Hepatocyte (in vitro differentiated cells): Measurements from ENCODE around the gene PTRH1. TPM values are rescaled to one million over a fixed set of nuclear protein-coding genes. Genes with fewer than 3 reads are reported as not detected.

Experiments used
- DNase-seq: peaks from one replicate; pipeline ENCODE4 v3.0.0-alpha.2; 2016; ENCODE audit warnings: low spot score
- H2AFZ ChIP-seq: fragments of 200-600 bp; sonication (generic); 2 replicates; pipeline ENCODE4 v1.6.0; 2016; ENCODE audit warnings: antibody characterized with exemption, mild to moderate bottlenecking
- H3K27ac ChIP-seq: fragments of 200-600 bp; sonication (generic); 2 replicates; pipeline ENCODE4 v1.5.1; 2016; ENCODE audit warnings: mild to moderate bottlenecking
- H3K27me3 ChIP-seq: fragments of 200-600 bp; sonication (generic); 2 replicates; pipeline ENCODE4 v1.6.1; 2016
- H3K36me3 ChIP-seq: fragments of 200-600 bp; sonication (generic); replicated peaks from 2 replicates; pipeline ENCODE4 v1.5.1; 2016; ENCODE audit warnings: low read depth; ENCODE audit not compliant: insufficient read depth
- H3K4me1 ChIP-seq: fragments of 200-600 bp; sonication (generic); 2 replicates; pipeline ENCODE4 v1.5.1; 2016; ENCODE audit warnings: mild to moderate bottlenecking, moderate library complexity; ENCODE audit not compliant: insufficient read depth
- H3K4me2 ChIP-seq: fragments of 200-600 bp; sonication (generic); 2 replicates; pipeline ENCODE4 v1.6.0; 2016
- H3K4me3 ChIP-seq: fragments of 200-600 bp; sonication (generic); 2 replicates; pipeline ENCODE4 v1.5.1; 2016; ENCODE audit warnings: mild to moderate bottlenecking
- H3K79me2 ChIP-seq: fragments of 200-600 bp; sonication (generic); 2 replicates; pipeline ENCODE4 v1.6.0; 2017; ENCODE audit warnings: mild to moderate bottlenecking
- H3K9me2 ChIP-seq: fragments of 200-600 bp; sonication (generic); replicated peaks from 2 replicates; pipeline ENCODE4 v1.6.0; 2017; ENCODE audit warnings: mild to moderate bottlenecking; ENCODE audit not compliant: insufficient read depth
- H3K9me3 ChIP-seq: fragments of 200-600 bp; sonication (generic); 2 replicates; pipeline ENCODE4 v1.5.1; 2016; ENCODE audit warnings: low read depth, mild to moderate bottlenecking
- H4K20me1 ChIP-seq: fragments of 200-600 bp; sonication (generic); 2 replicates; pipeline ENCODE4 v1.6.0; 2016; ENCODE audit warnings: mild to moderate bottlenecking; ENCODE audit not compliant: insufficient read depth, poor library complexity, severe bottlenecking
- CTCF ChIP-seq: fragments of 200-600 bp; sonication (generic); IDR thresholded peaks from 2 replicates; pipeline ENCODE4 v1.5.1; 2016; ENCODE audit warnings: antibody characterized with exemption, mild to moderate bottlenecking; ENCODE audit not compliant: poor library complexity
- EZH2 ChIP-seq: fragments of 200-600 bp; sonication (generic); IDR thresholded peaks from 2 replicates; pipeline ENCODE4 v1.6.1; 2016; ENCODE audit warnings: antibody characterized with exemption, mild to moderate bottlenecking, borderline replicate concordance
- EZH2phosphoT487 ChIP-seq: fragments of 200-600 bp; sonication (generic); IDR thresholded peaks from one replicate; pipeline ENCODE4 v1.6.1; 2018; ENCODE audit warnings: antibody characterized with exemption, mild to moderate bottlenecking, low read depth, moderate library complexity; ENCODE audit not compliant: unreplicated experiment, severe bottlenecking
- WGBS: methylation state at CpG from one replicate; pipeline ENCODE4 v1.1.6; 2016; ENCODE audit warnings: low lambda C conversion rate; ENCODE audit errors: missing lambda C conversion rate; 5-methylcytosine and 5-hydroxymethylcytosine counted together
- polyA plus RNA-seq: library from polyadenylated mRNA; unstranded; fragments of >200 nt; fragmentation: Nextera tagmentation; extraction: Ambion mirVana; gene quantifications from 2 replicates; pipeline ENCODE4 v1.2.1, GENCODE V29; 2016
- total RNA-seq: library from RNA; depleted of rRNA; stranded (reverse); fragments of >200 nt; gene quantifications from 2 replicates; pipeline ENCODE4 v1.2.3, GENCODE V29; 2014

Gene PTRH1, protein sequence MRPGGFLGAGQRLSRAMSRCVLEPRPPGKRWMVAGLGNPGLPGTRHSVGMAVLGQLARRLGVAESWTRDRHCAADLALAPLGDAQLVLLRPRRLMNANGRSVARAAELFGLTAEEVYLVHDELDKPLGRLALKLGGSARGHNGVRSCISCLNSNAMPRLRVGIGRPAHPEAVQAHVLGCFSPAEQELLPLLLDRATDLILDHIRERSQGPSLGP
- total RNA-seq = 9.8 and 13.5 TPM in 2 replicates
- 24.5 and 25.9 TPM in 2 replicates for polyA plus RNA-seq

- 7% methylated on average over 62 of the region's 65 CpGs for WGBS
- H3K4me3 ChIP-seq = peak within 1 kb of the TSS; percentile 46
- no peaks in the 10 kb centered on the region for H3K36me3 ChIP-seq
- no peaks in the 10 kb centered on the region for H3K27me3 ChIP-seq
- H4K20me1 ChIP-seq = no peaks in the 10 kb centered on the region
- H3K9me3 ChIP-seq = no peaks in the 10 kb centered on the region
- H3K79me2 ChIP-seq = no peaks in the 10 kb centered on the region
- no peaks in the 10 kb centered on the region for H3K9me2 ChIP-seq
- peak within 1 kb of the TSS; percentile 96 for H3K4me2 ChIP-seq
- DNase-seq = peak; percentile 97
- H3K27ac ChIP-seq = peak within 1 kb of the TSS; percentile 69
- H2AFZ ChIP-seq = peak within 1 kb of the TSS; percentile 62
- H3K4me1 ChIP-seq = no peaks in the 10 kb centered on the region
- TF ChIP-seq EZH2phosphoT487 (no peak), CTCF (no peak), EZH2 (no peak)
Measured at GRCh38 chr9:127715470-127716337, at the start of gene PTRH1, which contains the start of gene TTC16. PTRH1 (minus strand) TSS chr9:127715663; CDS start chr9:127715639, 24 bp downstream. TTC16 (plus strand) TSS chr9:127716079; CDS start chr9:127716146, 67 bp downstream.

DNA sequence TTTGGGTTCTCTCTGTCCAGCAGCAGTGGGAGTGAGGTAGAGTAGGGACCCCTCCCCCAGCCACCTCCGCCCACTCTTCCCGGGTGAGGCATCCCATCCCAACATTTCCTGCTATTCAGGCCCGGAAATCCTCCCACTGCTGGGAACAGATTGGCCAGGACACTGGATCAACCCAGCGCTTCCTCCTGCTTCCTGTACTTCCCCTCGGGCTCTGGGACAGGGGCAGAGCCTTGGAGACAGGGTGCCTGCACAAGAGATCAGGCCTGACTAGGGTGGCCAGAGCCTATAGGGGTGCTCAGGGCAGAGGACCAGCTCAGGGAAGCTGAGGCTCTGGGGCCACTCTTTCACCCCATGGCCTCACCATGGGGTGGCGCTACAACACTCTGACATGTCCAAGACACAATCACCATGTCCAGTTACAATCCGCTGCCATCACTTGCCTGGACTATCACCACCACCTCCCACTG is 48.5 kb upstream of the PTRH1 start:
- Histone ChIP-seq H3K4me3 (no peak overlapping the region), H4K20me1 (no peaks in the 10 kb centered on the region), H3K36me3 (no peaks in the 10 kb centered on the region), H3K4me2 (no peak overlapping the region), H3K27ac (no peak overlapping the region), H3K9me3 (no peaks in the 10 kb centered on the region), H3K4me1 (peaks cover 12% of the 10 kb centered on the region), H2AFZ (no peak overlapping the region), H3K79me2 (no peaks in the 10 kb centered on the region), H3K9me2 (no peaks in the 10 kb centered on the region), H3K27me3 (peaks cover 13% of the 10 kb centered on the region)
- WGBS = 46% methylated on average over 7 of the region's 7 CpGs
- no peak for DNase-seq
- TF ChIP-seq CTCF (peak; percentile 12), EZH2 (no peak)

DNA sequence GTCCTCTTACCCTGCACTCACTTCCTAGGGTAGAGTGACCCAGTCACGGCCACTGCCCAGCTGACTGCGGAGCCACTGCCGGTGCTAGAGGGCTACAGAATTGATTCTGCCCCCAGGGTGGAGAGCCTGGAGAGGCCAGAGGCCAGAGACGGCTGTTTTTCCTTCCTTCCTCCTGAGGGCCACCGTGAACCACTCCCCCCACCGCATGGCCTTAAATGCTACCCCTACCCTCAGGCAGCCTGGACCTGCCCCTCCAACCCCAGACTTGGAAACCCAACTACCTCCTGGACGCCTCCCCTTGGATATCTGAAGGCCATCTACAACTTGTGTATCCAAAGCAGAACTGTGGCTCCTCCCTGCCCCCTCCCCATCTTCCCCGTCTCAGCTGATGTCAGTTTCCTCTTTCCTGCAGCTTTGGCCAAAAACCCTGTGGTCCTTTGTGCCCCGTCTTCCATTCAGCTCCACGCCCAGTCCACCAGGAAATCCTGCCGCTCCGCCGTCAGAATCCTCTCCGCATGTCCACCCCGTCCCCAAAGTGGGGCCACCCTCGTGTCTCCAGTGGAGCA is 46.7 kb upstream of the PTRH1 start:
- Histone ChIP-seq H4K20me1 (no peaks in the 10 kb centered on the region), H3K79me2 (no peaks in the 10 kb centered on the region), H3K4me3 (no peak overlapping the region), H3K9me3 (no peaks in the 10 kb centered on the region), H3K4me1 (peaks cover 2% of the 10 kb centered on the region), H3K36me3 (no peaks in the 10 kb centered on the region), H3K4me2 (no peak overlapping the region), H3K27me3 (peaks cover 13% of the 10 kb centered on the region), H3K27ac (no peak overlapping the region), H3K9me2 (no peaks in the 10 kb centered on the region), H2AFZ (no peak overlapping the region)
- 57% methylated on average over 16 of the region's 16 CpGs for WGBS
- TF ChIP-seq EZH2phosphoT487 = no peak
- TF ChIP-seq CTCF = no peak
- TF ChIP-seq EZH2 = no peak
- DNase-seq = no peak
